Upper lobe of right lung (tissue), 1 donor: ENCODE measurements around the gene KCNAB3. TPM values are rescaled to one million over a fixed set of nuclear protein-coding genes. Genes with fewer than 3 reads are reported as not detected.

ENCODE experiments used
- ATAC-seq: fragments of 200-7000 bp; cut with Tn5 transposase; one replicate; pipeline ENCODE4 v1.9.1; 2020; ENCODE audit warnings: mild to moderate bottlenecking, moderate library complexity
- DNase-seq: peaks from one replicate; pipeline ENCODE4 v3.0.0-alpha.2; 2020
- H3K27ac ChIP-seq: fragments of 200-600 bp; one replicate; pipeline ENCODE4 v1.8.0; 2022
- H3K27me3 ChIP-seq: fragments of 200-600 bp; one replicate; pipeline ENCODE4 v1.8.0; 2022; ENCODE audit warnings: mild to moderate bottlenecking
- H3K36me3 ChIP-seq: fragments of 200-600 bp; one replicate; pipeline ENCODE4 v1.8.0; 2022
- H3K4me1 ChIP-seq: fragments of 200-600 bp; one replicate; pipeline ENCODE4 v1.8.0; 2022
- H3K4me3 ChIP-seq: fragments of 200-600 bp; one replicate; pipeline ENCODE4 v1.8.0; 2022; ENCODE audit warnings: mild to moderate bottlenecking
- H3K9me3 ChIP-seq: fragments of 200-600 bp; one replicate; pipeline ENCODE4 v1.8.0; 2022
- intact Hi-C: fragments of 100-400 bp; cut with DNase I; formaldehyde crosslinking; loops from one replicate; pipeline ENCODE4 v1.11.0; 2022
- total RNA-seq: library from RNA; stranded (reverse); fragmentation: NEBNext Ultra II Directional; extraction: Animal tissue kit (Norgen Biotek cat#: 25700); gene quantifications from one replicate; pipeline ENCODE4 v1.2.1, GENCODE V29; 2021
- TF ChIP-seq, protein P1 (sequence below): fragments of 200-600 bp; IDR thresholded peaks from one replicate; pipeline ENCODE4 v1.8.0; 2022; ENCODE audit warnings: antibody characterized with exemption
- donor health status: DM: no; HTN: yes; CAD: no; lungs with severe emphysema.

The KCNAB3 gene
- total RNA-seq, 1 donor from 2014 or later: 5.9 TPM

DNA sequence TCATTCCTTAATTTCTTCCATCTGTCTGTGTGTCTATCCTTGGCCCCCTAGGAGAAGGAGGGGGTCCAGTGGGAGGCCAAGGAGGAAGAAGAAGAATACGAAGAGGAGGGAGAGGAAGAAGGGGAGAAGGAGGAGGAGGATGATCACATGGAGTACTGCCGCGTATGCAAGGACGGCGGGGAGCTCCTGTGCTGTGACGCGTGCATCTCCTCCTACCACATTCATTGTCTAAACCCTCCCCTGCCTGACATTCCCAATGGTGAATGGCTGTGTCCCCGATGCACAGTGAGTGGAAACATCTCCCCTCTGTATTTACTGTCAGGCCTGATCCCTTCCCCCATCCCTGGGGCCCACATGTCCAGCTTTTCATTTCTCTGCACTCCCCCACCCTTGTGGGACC lies 34.8 kb downstream of the KCNAB3 start:
- no peak for ATAC-seq
- no peaks in the 10 kb centered on the region for H3K9me3 ChIP-seq
- no peaks in the 10 kb centered on the region for H3K27me3 ChIP-seq
- H3K27ac ChIP-seq: no peak overlapping the region
- peak; percentile 10 for DNase-seq
- H3K4me3 ChIP-seq: no peak overlapping the region
- H3K4me1 ChIP-seq: peaks cover 2% of the 10 kb centered on the region
- peaks cover 93% of the 10 kb centered on the region for H3K36me3 ChIP-seq
- intact Hi-C loops: no loop called here
- TF ChIP-seq, protein P1, sequence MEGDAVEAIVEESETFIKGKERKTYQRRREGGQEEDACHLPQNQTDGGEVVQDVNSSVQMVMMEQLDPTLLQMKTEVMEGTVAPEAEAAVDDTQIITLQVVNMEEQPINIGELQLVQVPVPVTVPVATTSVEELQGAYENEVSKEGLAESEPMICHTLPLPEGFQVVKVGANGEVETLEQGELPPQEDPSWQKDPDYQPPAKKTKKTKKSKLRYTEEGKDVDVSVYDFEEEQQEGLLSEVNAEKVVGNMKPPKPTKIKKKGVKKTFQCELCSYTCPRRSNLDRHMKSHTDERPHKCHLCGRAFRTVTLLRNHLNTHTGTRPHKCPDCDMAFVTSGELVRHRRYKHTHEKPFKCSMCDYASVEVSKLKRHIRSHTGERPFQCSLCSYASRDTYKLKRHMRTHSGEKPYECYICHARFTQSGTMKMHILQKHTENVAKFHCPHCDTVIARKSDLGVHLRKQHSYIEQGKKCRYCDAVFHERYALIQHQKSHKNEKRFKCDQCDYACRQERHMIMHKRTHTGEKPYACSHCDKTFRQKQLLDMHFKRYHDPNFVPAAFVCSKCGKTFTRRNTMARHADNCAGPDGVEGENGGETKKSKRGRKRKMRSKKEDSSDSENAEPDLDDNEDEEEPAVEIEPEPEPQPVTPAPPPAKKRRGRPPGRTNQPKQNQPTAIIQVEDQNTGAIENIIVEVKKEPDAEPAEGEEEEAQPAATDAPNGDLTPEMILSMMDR: no peak

DNA sequence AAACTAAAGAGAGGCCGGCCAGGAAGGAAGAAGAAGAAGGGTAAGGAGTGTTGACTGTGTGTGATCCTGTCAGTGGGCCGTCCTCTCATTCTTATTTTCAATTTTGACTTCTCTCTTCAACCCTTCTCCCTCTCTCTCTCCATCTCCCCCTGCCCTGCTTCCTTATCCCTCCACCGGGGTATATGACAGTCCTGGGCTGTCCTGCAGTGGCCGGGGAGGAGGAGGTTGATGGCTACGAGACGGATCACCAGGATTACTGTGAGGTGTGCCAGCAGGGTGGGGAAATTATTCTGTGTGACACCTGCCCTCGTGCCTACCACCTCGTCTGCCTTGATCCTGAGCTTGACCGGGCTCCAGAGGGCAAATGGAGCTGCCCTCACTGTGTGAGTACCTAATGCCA lies 35.4 kb downstream of the KCNAB3 start:
- H3K27ac ChIP-seq: no peak overlapping the region
- H3K9me3 ChIP-seq: no peaks in the 10 kb centered on the region
- no peaks in the 10 kb centered on the region for H3K27me3 ChIP-seq
- TF ChIP-seq, protein P1: no peak
- H3K4me1 ChIP-seq: peaks cover 8% of the 10 kb centered on the region
- ATAC-seq (no peak), DNase-seq (peak; percentile 31)
- no peak overlapping the region for H3K4me3 ChIP-seq
- intact Hi-C loops: no loop called here
- H3K36me3 ChIP-seq: peaks cover 88% of the 10 kb centered on the region

DNA sequence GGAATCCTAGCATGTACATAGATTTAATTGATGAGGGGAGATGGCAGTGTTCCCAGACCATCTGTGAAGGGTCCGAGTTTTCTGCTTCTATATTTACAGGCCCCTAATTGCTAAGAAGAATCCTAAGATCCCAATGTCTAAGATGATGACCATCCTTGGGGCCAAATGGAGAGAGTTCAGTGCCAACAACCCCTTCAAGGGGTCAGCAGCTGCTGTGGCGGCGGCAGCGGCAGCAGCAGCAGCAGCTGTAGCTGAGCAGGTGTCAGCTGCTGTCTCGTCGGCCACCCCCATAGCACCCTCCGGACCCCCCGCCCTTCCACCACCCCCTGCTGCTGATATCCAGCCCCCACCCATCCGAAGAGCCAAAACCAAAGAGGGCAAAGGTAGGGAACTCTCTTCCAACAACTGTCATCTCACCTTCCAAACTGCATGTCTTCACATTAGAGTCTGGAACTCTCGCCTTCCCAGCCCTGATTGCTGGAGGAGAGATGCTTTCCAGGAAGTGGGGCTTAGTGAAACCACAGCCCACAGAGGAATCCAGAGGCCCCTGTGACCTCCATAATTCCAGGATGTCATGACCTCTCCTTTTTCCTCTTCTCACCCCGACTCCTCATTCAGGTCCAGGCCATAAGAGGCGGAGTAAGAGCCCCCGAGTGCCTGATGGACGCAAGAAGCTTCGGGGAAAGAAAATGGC lies 36.3 kb downstream of the KCNAB3 start:
- no peaks in the 10 kb centered on the region for H3K9me3 ChIP-seq
- peaks cover 17% of the 10 kb centered on the region for H3K4me1 ChIP-seq
- peaks cover 80% of the 10 kb centered on the region for H3K36me3 ChIP-seq
- intact Hi-C loops: no loop called here
- ATAC-seq (no peak), DNase-seq (peak; percentile 21)
- TF ChIP-seq, protein P1: no peak
- H3K27me3 ChIP-seq: no peaks in the 10 kb centered on the region
- H3K4me3 ChIP-seq: no peak overlapping the region
- no peak overlapping the region for H3K27ac ChIP-seq

DNA sequence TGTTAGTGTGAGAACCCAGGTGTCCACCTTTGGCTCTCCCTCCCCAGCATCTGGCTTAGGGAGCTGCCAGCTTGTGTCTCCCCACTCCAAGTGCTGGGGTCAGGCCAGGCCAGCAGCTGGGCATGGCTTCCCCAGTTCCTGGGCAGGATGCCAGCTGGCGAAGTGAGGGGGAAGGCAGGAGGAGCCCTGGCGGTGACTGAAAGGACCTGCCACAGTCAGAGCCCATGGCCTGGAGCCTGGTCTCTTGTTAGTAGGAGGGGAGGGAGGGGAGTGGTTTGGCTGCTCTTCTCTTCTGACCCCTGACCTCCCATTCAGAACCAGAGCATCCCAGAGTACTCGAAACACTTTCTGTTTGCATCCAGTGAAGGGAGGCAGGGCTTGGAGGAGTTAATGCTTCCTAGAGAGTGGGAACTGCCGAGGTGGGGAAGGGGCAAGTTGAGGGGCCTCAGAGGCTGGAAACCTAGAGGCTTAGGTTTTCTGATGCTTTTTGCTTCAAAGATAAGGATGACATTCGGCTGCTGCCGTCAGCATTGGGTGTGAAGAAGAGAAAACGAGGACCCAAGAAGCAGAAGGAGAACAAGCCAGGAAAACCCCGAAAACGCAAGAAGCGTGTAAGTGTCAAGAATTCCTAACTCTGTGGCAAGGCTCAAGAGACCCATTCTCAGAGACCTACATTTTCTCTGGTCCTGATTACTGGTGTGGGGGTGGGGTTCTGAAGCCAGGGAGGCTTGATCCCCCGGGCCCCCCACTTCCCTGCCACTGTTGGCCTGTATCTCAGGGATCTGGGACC lies 40.3 kb downstream of the KCNAB3 start:
- ATAC-seq: peak; percentile 77
- H3K4me1 ChIP-seq: peaks cover 36% of the 10 kb centered on the region
- intact Hi-C loops: no loop called here

DNA sequence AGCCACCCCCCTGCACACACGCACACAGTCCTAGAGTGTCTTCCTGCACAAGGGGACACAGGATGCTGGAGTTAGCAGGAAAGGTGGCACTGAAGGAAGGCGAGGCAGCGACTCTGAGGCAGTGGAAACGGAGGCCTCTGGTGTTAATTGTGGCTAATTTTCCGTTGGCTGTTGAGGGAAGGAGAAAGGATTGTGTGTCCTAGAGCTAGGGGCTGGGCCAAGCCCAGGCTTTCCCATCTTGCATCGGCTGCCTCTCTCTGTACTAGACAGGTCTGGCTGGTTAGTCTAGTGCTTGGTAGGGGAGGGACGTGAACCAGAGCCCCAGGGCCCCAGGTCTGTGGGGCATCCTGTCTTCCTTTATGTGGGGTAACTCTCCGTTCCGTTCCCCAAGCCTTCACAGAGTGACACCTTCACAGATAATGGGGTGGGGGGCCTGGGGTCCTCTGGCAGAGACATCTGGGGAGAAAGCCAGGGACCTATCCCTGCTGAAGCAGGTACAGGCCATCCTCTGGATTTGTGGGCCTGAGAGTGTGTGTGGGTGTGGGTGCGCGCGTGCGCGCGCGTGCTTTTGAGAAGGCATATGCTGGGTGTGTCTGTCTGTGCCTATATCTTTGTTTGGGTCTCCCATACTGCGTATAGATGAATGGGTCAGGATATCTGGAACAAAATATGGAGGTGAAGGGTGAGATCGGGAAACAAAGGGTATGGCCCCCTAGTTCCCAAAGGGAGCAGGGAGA lies 41.3 kb downstream of the KCNAB3 start, which contains the start of gene CHD3:
CHD3 (plus strand) TSS at position 606 of the 737 bp plus-strand sequence. CDS start 212 bp downstream, outside the sequence.
- DNase-seq (no peak), ATAC-seq (peak; percentile 35)
- Histone ChIP-seq H3K27me3 (no peaks in the 10 kb centered on the region), H3K36me3 (peaks cover 32% of the 10 kb centered on the region), H3K27ac (peak within 1 kb of the TSS; percentile 90), H3K9me3 (no peaks in the 10 kb centered on the region), H3K4me1 (peaks cover 40% of the 10 kb centered on the region), H3K4me3 (peak within 1 kb of the TSS; percentile 88)
- intact Hi-C loops: no loop called here
- TF ChIP-seq, protein P1: no peak

More for the DNA sequence above, 40.3 kb downstream of the KCNAB3 start:
- H3K27me3 ChIP-seq: no peaks in the 10 kb centered on the region
- H3K36me3 ChIP-seq: peaks cover 43% of the 10 kb centered on the region
- no peak overlapping the region for H3K4me3 ChIP-seq
- TF ChIP-seq, protein P1: peak; percentile 57
- no peaks in the 10 kb centered on the region for H3K9me3 ChIP-seq
- H3K27ac ChIP-seq: peak overlapping the region; percentile 90
- DNase-seq: peak; percentile 99
